Parathyroid adenoma (tissue), 2 donors: Measurements from ENCODE around the gene ANKDD1A.

Experiments
- H2AFZ ChIP-seq: fragments of 300-600 bp; sonication (generic); one replicate; pipeline ENCODE4 v1.7.0; 2017; ENCODE audit warnings: antibody characterized with exemption, mild to moderate bottlenecking
- H3K27ac ChIP-seq: fragments of 300-600 bp; sonication (generic); one replicate; pipeline ENCODE4 v1.7.0; 2017
- H3K27me3 ChIP-seq: fragments of 300-600 bp; sonication (generic); one replicate; pipeline ENCODE4 v1.7.0; 2017; ENCODE audit warnings: low read length; ENCODE audit not compliant: control insufficient read depth, insufficient read depth
- H3K36me3 ChIP-seq: fragments of 300-600 bp; sonication (generic); one replicate; pipeline ENCODE4 v1.7.0; 2017; ENCODE audit warnings: low read length; ENCODE audit not compliant: control insufficient read depth, insufficient read depth
- H3K4me1 ChIP-seq: fragments of 300-600 bp; sonication (generic); one replicate; pipeline ENCODE4 v1.7.0; 2017; ENCODE audit warnings: control low read depth
- H3K4me2 ChIP-seq: fragments of 300-600 bp; sonication (generic); one replicate; pipeline ENCODE4 v1.7.0; 2017; ENCODE audit warnings: low read length
- H3K4me3 ChIP-seq: fragments of 300-600 bp; sonication (generic); one replicate; pipeline ENCODE4 v1.7.0; 2017; ENCODE audit warnings: low read depth, low read length
- H3K79me2 ChIP-seq: fragments of 300-600 bp; sonication (generic); one replicate; pipeline ENCODE4 v1.7.0; 2017; ENCODE audit warnings: control low read depth
- H3K9ac ChIP-seq: fragments of 300-600 bp; sonication (generic); one replicate; pipeline ENCODE4 v1.7.0; 2017; ENCODE audit warnings: mild to moderate bottlenecking
- H3K9me3 ChIP-seq: fragments of 300-600 bp; sonication (generic); one replicate; pipeline ENCODE4 v1.7.0; 2017; ENCODE audit warnings: low read length; ENCODE audit not compliant: control insufficient read depth
- TF ChIP-seq, protein P1 (sequence below): fragments of 300-600 bp; sonication (generic); IDR thresholded peaks from one replicate; pipeline ENCODE4 v1.7.0; 2017; ENCODE audit warnings: antibody characterized with exemption, mild to moderate bottlenecking
- donor health status: primary hyperparathyroidism.

Gene ANKDD1A

DNA sequence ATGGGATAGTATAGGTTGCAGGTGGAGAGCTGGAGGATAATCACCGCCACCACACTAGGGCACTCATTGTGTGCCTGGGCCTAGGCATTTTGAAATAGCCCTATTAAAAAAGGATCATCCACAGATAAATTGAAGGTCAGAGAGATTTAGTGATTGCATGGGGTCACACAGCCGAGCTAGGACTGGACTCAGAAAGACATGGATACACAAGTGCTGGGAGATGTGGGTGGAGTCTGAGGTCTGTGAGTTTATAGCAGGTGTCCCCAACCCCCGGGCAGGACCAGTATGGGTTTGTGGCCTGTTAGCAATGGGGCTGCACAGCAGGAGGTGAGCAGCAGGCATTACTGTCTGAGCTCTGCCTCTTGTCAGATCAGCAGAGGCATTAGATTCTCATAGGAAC, 5.3 kb upstream of the ANKDD1A start:
- no peaks in the 10 kb centered on the region for H3K27me3 ChIP-seq
- no peak overlapping the region for H3K4me3 ChIP-seq
- no peak overlapping the region for H3K9ac ChIP-seq
- no peaks in the 10 kb centered on the region for H3K9me3 ChIP-seq
- H3K4me1 ChIP-seq: no peaks in the 10 kb centered on the region
- no peaks in the 10 kb centered on the region for H3K79me2 ChIP-seq
- H2AFZ ChIP-seq: no peak overlapping the region
- no peaks in the 10 kb centered on the region for H3K36me3 ChIP-seq
- no peak overlapping the region for H3K27ac ChIP-seq
- H3K4me2 ChIP-seq: no peak overlapping the region
- TF ChIP-seq, protein P1, sequence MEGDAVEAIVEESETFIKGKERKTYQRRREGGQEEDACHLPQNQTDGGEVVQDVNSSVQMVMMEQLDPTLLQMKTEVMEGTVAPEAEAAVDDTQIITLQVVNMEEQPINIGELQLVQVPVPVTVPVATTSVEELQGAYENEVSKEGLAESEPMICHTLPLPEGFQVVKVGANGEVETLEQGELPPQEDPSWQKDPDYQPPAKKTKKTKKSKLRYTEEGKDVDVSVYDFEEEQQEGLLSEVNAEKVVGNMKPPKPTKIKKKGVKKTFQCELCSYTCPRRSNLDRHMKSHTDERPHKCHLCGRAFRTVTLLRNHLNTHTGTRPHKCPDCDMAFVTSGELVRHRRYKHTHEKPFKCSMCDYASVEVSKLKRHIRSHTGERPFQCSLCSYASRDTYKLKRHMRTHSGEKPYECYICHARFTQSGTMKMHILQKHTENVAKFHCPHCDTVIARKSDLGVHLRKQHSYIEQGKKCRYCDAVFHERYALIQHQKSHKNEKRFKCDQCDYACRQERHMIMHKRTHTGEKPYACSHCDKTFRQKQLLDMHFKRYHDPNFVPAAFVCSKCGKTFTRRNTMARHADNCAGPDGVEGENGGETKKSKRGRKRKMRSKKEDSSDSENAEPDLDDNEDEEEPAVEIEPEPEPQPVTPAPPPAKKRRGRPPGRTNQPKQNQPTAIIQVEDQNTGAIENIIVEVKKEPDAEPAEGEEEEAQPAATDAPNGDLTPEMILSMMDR: no peak

DNA sequence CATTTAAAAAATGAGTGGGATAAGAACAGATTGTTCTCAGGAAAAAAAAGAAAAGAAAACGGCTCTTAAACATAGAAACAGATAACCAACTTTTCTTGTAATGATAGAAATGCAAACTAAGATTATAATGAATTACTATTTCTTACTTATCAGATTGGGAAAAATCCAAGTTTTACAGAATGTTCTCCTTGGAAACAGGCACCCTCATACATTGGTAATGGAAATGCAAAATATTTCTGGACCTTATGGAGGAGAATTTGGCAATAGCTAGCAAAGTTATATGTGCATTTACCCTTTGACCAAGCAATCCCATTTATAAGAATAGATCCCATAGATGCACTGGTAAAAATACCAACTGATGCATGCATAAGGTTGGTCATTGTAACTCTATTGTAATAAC, 3.7 kb upstream of the ANKDD1A start:
- H3K36me3 ChIP-seq: no peaks in the 10 kb centered on the region
- H3K4me1 ChIP-seq: no peaks in the 10 kb centered on the region
- H2AFZ ChIP-seq: no peak overlapping the region
- no peaks in the 10 kb centered on the region for H3K27me3 ChIP-seq
- no peak overlapping the region for H3K27ac ChIP-seq
- H3K79me2 ChIP-seq: no peaks in the 10 kb centered on the region
- no peak overlapping the region for H3K4me3 ChIP-seq
- H3K9me3 ChIP-seq: no peaks in the 10 kb centered on the region
- TF ChIP-seq, protein P1: no peak
- no peak overlapping the region for H3K4me2 ChIP-seq
- no peak overlapping the region for H3K9ac ChIP-seq

DNA sequence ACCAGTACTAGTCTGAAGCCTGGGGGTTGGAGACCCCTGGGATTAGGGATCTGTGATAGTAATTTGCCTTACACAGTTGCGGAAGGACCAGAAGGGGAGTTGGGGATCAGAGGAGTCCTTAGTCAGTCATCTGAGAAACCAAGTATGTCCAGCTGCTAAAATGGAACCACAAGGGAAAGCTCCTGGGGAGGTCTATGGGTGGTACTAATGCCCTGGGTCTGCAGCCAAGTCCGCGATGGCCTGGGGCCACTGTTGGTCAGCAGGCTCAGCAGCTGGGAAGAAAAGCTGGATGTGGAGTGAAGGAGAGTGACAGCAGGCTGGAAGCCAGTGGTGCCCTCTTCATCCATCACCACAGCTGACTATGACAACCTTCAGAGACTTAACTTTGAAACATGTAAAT, 2.2 kb upstream of the ANKDD1A start:
- Histone ChIP-seq H3K79me2 (no peaks in the 10 kb centered on the region), H3K36me3 (no peaks in the 10 kb centered on the region), H3K4me1 (no peaks in the 10 kb centered on the region), H3K27ac (no peak overlapping the region), H3K27me3 (no peaks in the 10 kb centered on the region), H3K9me3 (no peaks in the 10 kb centered on the region), H3K9ac (no peak overlapping the region), H2AFZ (no peak overlapping the region), H3K4me2 (no peak overlapping the region), H3K4me3 (no peak overlapping the region)
- TF ChIP-seq, protein P1: no peak

GRCh38 chr15:64912379-64913325, 950 bp downstream of the ANKDD1A start:
- peak overlapping the region; percentile 52 for H3K4me3 ChIP-seq
- TF ChIP-seq, protein P1: no peak
- H3K9me3 ChIP-seq: no peaks in the 10 kb centered on the region
- H3K79me2 ChIP-seq: no peaks in the 10 kb centered on the region
- H3K27me3 ChIP-seq: no peaks in the 10 kb centered on the region
- no peak overlapping the region for H3K9ac ChIP-seq
- H3K36me3 ChIP-seq: no peaks in the 10 kb centered on the region
- peak overlapping the region; percentile 72 for H2AFZ ChIP-seq
- no peak overlapping the region for H3K4me2 ChIP-seq
- H3K27ac ChIP-seq: peak overlapping the region; percentile 4
- H3K4me1 ChIP-seq: no peaks in the 10 kb centered on the region
